H1 (cell line): ENCODE results near the gene FHDC1. TPM values are rescaled to one million over a fixed set of nuclear protein-coding genes. Genes with fewer than 3 reads are reported as not detected.

ENCODE experiments used
- CTCF ChIA-PET: fragments of 300-600 bp; sonication (Branson Sonifier 250); formaldehyde crosslinking; loops from one replicate; lab custom pipeline; 2021; ENCODE audit not compliant: partially characterized antibody; lab: Charles Lee
- POLR2A ChIA-PET: fragments of 300-600 bp; sonication (Branson Sonifier 250); formaldehyde crosslinking; loops from one replicate; lab custom pipeline; 2021; ENCODE audit warnings: inconsistent platforms; ENCODE audit not compliant: partially characterized antibody; lab: Charles Lee
- DNase-seq, 2 experiments: peaks; one replicate each; pipeline versions ENCODE4 v3.0.0 to v3.0.0-alpha.2; 2010 to 2022; ENCODE audit warnings: low spot score in 2 of 2, low read depth in 1 of 2, mixed read lengths in 1 of 2
- FAIRE-seq: peaks from 2 replicates; lab custom pipeline; 2011; peaks lifted over from hg19 to GRCh38; lab: Jason Lieb, UNC
- H2AFZ ChIP-seq: 2 replicates; pipeline ENCODE4 v1.8.1; 2012; ENCODE audit warnings: low read length, inconsistent platforms
- H2AK5ac ChIP-seq: 2 replicates; pipeline ENCODE4 v1.6.1; 2013; ENCODE audit warnings: low read depth, low read length
- H2BK120ac ChIP-seq: replicated peaks from 2 replicates; pipeline ENCODE3; 2013; ENCODE audit warnings: low read depth, low read length, inconsistent platforms
- H2BK12ac ChIP-seq: 2 replicates; pipeline ENCODE4 v1.6.1; 2013; ENCODE audit warnings: low read depth, low read length
- H2BK15ac ChIP-seq: 2 replicates; pipeline ENCODE4 v1.6.1; 2013; ENCODE audit warnings: low read length
- H2BK20ac ChIP-seq: 2 replicates; pipeline ENCODE4 v1.6.1; 2013; ENCODE audit warnings: low read length
- H2BK5ac ChIP-seq: 2 replicates; pipeline ENCODE4 v1.6.1; 2013; ENCODE audit warnings: low read depth, low read length
- H3K14ac ChIP-seq: 2 replicates; pipeline ENCODE4 v1.6.1; 2013; ENCODE audit warnings: inconsistent platforms; ENCODE audit not compliant: insufficient read length
- H3K18ac ChIP-seq: 2 replicates; pipeline ENCODE4 v1.6.1; 2013; ENCODE audit warnings: low read length; ENCODE audit errors: extremely low read depth
- H3K23ac ChIP-seq: 2 replicates; pipeline ENCODE4 v1.6.1; 2013; ENCODE audit warnings: inconsistent platforms; ENCODE audit not compliant: insufficient read length
- H3K23me2 ChIP-seq: 2 replicates; pipeline ENCODE4 v1.6.1; 2013; ENCODE audit warnings: low read depth, low read length
- H3K27ac ChIP-seq: 2 replicates; pipeline ENCODE4 v1.6.1; 2011; ENCODE audit warnings: low read depth, low read length, inconsistent platforms
- H3K27me3 ChIP-seq, 4 experiments: replicated peaks in 1 of 4; 1 replicate in 1 of 4; 2 replicates in 3 of 4; pipeline versions ENCODE4 v1.6.1 to v1.8.1; 2011 to 2013; ENCODE audit warnings: low read length in 3 of 4, mild to moderate bottlenecking in 3 of 4, inconsistent platforms in 2 of 4, mixed read lengths in 2 of 4, moderate library complexity in 1 of 4; ENCODE audit not compliant: control insufficient read depth in 3 of 4, insufficient read depth in 3 of 4; ENCODE audit errors: extremely low read depth in 1 of 4
- H3K36me3 ChIP-seq, 4 experiments: 2 replicates each; pipeline versions ENCODE4 v1.6.1 to v1.8.1; 2011 to 2013; ENCODE audit warnings: mild to moderate bottlenecking in 4 of 4, low read length in 3 of 4, moderate library complexity in 2 of 4, control low read depth in 1 of 4, inconsistent platforms in 1 of 4; ENCODE audit not compliant: insufficient read depth in 4 of 4, control insufficient read depth in 2 of 4
- H3K4ac ChIP-seq: replicated peaks from 2 replicates; pipeline ENCODE3; 2013; ENCODE audit warnings: low read length, low read depth, mixed read lengths, inconsistent platforms; ENCODE audit not compliant: insufficient read length
- H3K4me1 ChIP-seq, 4 experiments: replicated peaks in 1 of 4; 1 replicate in 1 of 4; 2 replicates in 3 of 4; pipeline versions ENCODE4 v1.6.1 to v1.8.1; 2011 to 2013; ENCODE audit warnings: low read length in 3 of 4, inconsistent platforms in 2 of 4, mixed read lengths in 1 of 4; ENCODE audit not compliant: insufficient read depth in 4 of 4, control insufficient read depth in 3 of 4
- H3K4me2 ChIP-seq, 2 experiments: 2 replicates each; pipeline versions ENCODE4 v1.6.1 to v1.8.1; 2011 to 2013; ENCODE audit warnings: low read depth in 2 of 2, low read length in 2 of 2, control low read depth in 1 of 2, inconsistent platforms in 1 of 2, mild to moderate bottlenecking in 1 of 2; ENCODE audit not compliant: insufficient read depth in 1 of 2
- H3K4me3 ChIP-seq, 4 experiments: fragments of 200-600, 300-600 bp in 1 of 4; sonication (generic), shearing (Covaris generic), sonication (Bioruptor Twin) in 1 of 4; 2 replicates each; pipeline versions ENCODE4 v1.5.1 to v1.8.1; 2011 to 2016; ENCODE audit warnings: low read length in 4 of 4, low read depth in 3 of 4, control low read depth in 2 of 4, inconsistent platforms in 2 of 4, mild to moderate bottlenecking in 2 of 4, mixed read lengths in 1 of 4, moderate library complexity in 1 of 4; ENCODE audit not compliant: insufficient read depth in 2 of 4; ENCODE audit errors: extremely low read depth in 1 of 4
- H3K56ac ChIP-seq: replicated peaks from 2 replicates; pipeline ENCODE3; 2013; ENCODE audit warnings: low read depth, mild to moderate bottlenecking, mixed read lengths, low read length, inconsistent platforms; ENCODE audit not compliant: insufficient read length
- H3K79me1 ChIP-seq: 2 replicates; pipeline ENCODE4 v1.6.1; 2013; ENCODE audit warnings: low read depth, low read length, control low read depth
- H3K79me2 ChIP-seq, 2 experiments: 2 replicates each; pipeline versions ENCODE4 v1.6.1 to v1.8.1; 2012 to 2013; ENCODE audit warnings: low read length in 2 of 2, mild to moderate bottlenecking in 2 of 2, inconsistent platforms in 1 of 2; ENCODE audit not compliant: insufficient read depth in 2 of 2, control insufficient read depth in 1 of 2
- H3K9ac ChIP-seq, 4 experiments: replicated peaks in 1 of 4; 1 replicate in 1 of 4; 2 replicates in 3 of 4; pipeline versions ENCODE4 v1.6.1 to v1.8.1; 2011 to 2013; ENCODE audit warnings: low read depth in 3 of 4, low read length in 3 of 4, control low read depth in 2 of 4, mild to moderate bottlenecking in 2 of 4, moderate library complexity in 2 of 4, inconsistent platforms in 1 of 4; ENCODE audit errors: extremely low read depth in 1 of 4
- H3K9me3 ChIP-seq, 2 experiments: 2 replicates each; pipeline versions ENCODE4 v1.6.1 to v1.8.1; 2012 to 2013; ENCODE audit warnings: mild to moderate bottlenecking in 2 of 2, moderate library complexity in 2 of 2, control low read depth in 1 of 2, inconsistent platforms in 1 of 2, low read depth in 1 of 2, low read length in 1 of 2, mixed read lengths in 1 of 2; ENCODE audit not compliant: insufficient read depth in 2 of 2
- H4K20me1 ChIP-seq, 2 experiments: replicated peaks in 1 of 2; 2 replicates each; pipeline versions ENCODE3 to v1.8.1; 2011 to 2013; ENCODE audit warnings: inconsistent platforms in 2 of 2, low read length in 2 of 2, mild to moderate bottlenecking in 1 of 2; ENCODE audit not compliant: insufficient read depth in 2 of 2, control insufficient read depth in 1 of 2
- H4K5ac ChIP-seq: 2 replicates; pipeline ENCODE4 v1.6.1; 2013; ENCODE audit warnings: low read length, low read depth, mixed read lengths, inconsistent platforms; ENCODE audit not compliant: insufficient read length
- H4K8ac ChIP-seq: 2 replicates; pipeline ENCODE4 v1.8.0; 2013; ENCODE audit warnings: mild to moderate bottlenecking, moderate library complexity, low read length, inconsistent platforms; ENCODE audit not compliant: insufficient read depth; ENCODE audit errors: extremely low read depth
- H4K91ac ChIP-seq: replicated peaks from 2 replicates; pipeline ENCODE3; 2013; ENCODE audit warnings: low read length, mixed read lengths, inconsistent platforms; ENCODE audit not compliant: insufficient read length
- BACH1 ChIP-seq: IDR thresholded peaks from 2 replicates; pipeline ENCODE4 v1.6.1; 2012; ENCODE audit warnings: low read length, improper control_type of control experiment
- BCL11A ChIP-seq, 2 experiments: IDR thresholded peaks; one replicate each; pipeline ENCODE4 v1.6.1; 2011; ENCODE audit warnings: low read depth in 2 of 2, low read length in 2 of 2, mild to moderate bottlenecking in 2 of 2
- CREB1 ChIP-seq: IDR thresholded peaks from 2 replicates; pipeline ENCODE4 v1.6.1; 2012; ENCODE audit warnings: inconsistent platforms
- GABPA ChIP-seq: IDR thresholded peaks from 2 replicates; pipeline ENCODE4 v1.6.1; 2011; ENCODE audit warnings: mild to moderate bottlenecking, low read length, moderate library complexity, borderline replicate concordance; ENCODE audit not compliant: insufficient read depth
- HDAC2 ChIP-seq, 2 experiments: fragments of 300-600 bp in 1 of 2; sonication (generic) in 1 of 2; IDR thresholded peaks; 2 replicates each; pipeline ENCODE4 v1.6.1; 2011 to 2012; ENCODE audit warnings: low read depth in 2 of 2, low read length in 2 of 2, mild to moderate bottlenecking in 2 of 2, moderate library complexity in 2 of 2, borderline replicate concordance in 1 of 2, inconsistent platforms in 1 of 2
- JUND ChIP-seq: IDR thresholded peaks from 2 replicates; pipeline ENCODE4 v1.6.1; 2011; ENCODE audit warnings: mild to moderate bottlenecking, improper control_type of control experiment, low read length
- KDM4A ChIP-seq: IDR thresholded peaks from one replicate; pipeline ENCODE4 v1.7.1; 2012; ENCODE audit warnings: low read depth, mild to moderate bottlenecking, moderate library complexity, low read length, inconsistent platforms; ENCODE audit not compliant: severe bottlenecking
- WGBS, 2 experiments: shearing (Covaris generic) in 1 of 2; methylation state at CpG; one replicate each; pipeline versions ENCODE4 v1.1.6 to v1.1.7; 2013 to 2015; ENCODE audit warnings: low lambda C conversion rate in 2 of 2, mixed read lengths in 2 of 2, inconsistent platforms in 1 of 2, low coverage in 1 of 2, missing lambda C conversion rate in 1 of 2; ENCODE audit not compliant: insufficient replicate concordance in 2 of 2, insufficient coverage in 1 of 2, insufficient read length in 1 of 2; ENCODE audit errors: extremely low coverage in 1 of 2, missing lambda C conversion rate in 1 of 2; 5-methylcytosine and 5-hydroxymethylcytosine counted together
- polyA plus RNA-seq, 7 experiments: library from polyadenylated mRNA; depleted of rRNA in 3 of 7; stranded (reverse) in 5 of 7; unstranded in 2 of 7; fragments of >200 nt in 5 of 7; fragments of 200-250 nt in 2 of 7; gene quantifications; 1 replicate in 5 of 7; 2 replicates in 1 of 7; 4 replicates in 1 of 7; pipeline versions ENCODE4 v1.2.1 to v1.2.3, GENCODE V29; 2011 to 2013; ENCODE audit warnings: missing spikeins in 2 of 7, mixed read lengths in 2 of 7
- total RNA-seq: library from RNA; stranded (reverse); fragmentation: NEBNext Ultra II Directional; extraction: Animal tissue kit (Norgen Biotek cat#: 25700); gene quantifications from 2 replicates; pipeline ENCODE4 v1.2.1, GENCODE V29; 2021
- TF ChIP-seq, protein P1 (sequence below): IDR thresholded peaks from 2 replicates; pipeline ENCODE4 v1.6.1; 2012; ENCODE audit warnings: inconsistent platforms
- TF ChIP-seq, protein P2 (sequence below): IDR thresholded peaks from 2 replicates; pipeline ENCODE4 v1.6.1; 2011; ENCODE audit warnings: low read length, improper control_type of control experiment
- TF ChIP-seq, protein P3 (sequence below): IDR thresholded peaks from 2 replicates; pipeline ENCODE4 v1.6.1; 2011; ENCODE audit warnings: low read depth, mild to moderate bottlenecking, low read length; ENCODE audit not compliant: insufficient read depth

Gene FHDC1
- total and polyA plus RNA-seq, 2 of the 8 experiments (the other 6 are each of a cell fraction or from before 2014, with no cell fraction given): 6.4 to 28.6 TPM

DNA sequence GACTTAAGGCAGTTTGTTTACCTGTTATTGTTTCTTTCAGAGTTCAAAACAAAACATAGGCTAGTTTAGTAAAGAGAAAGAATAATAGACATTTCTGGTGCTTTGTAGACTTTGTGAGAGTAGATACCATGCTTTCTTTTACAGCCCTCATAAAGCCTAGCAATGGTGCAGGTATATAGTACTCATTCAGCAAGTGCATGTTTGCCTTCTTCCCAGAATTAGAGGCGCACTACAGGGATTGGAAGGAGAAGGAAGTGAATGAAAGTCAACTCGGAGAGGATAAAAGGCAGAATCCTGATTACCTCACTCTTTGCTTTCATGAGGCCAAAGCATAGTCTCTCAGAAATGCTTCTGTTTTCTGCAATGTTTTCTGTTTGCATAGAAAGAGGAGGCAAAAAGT lies 43.1 kb upstream of the FHDC1 start:
- H3K9ac ChIP-seq: no peak overlapping the region
- H2BK20ac ChIP-seq: no peak overlapping the region
- no peak overlapping the region for H3K4me2 ChIP-seq
- no peak overlapping the region for H3K4ac ChIP-seq
- H2BK12ac ChIP-seq: no peak overlapping the region
- no peak overlapping the region for H3K4me3 ChIP-seq
- no peak for TF ChIP-seq JUND
- no peak for TF ChIP-seq BCL11A (IDR thresholded peaks at IDR 0.05; ENCODE audit: low read depth in 2 of 2, low read length in 2 of 2)
- no peak for TF ChIP-seq GABPA
- TF ChIP-seq HDAC2 (IDR thresholded peaks at IDR 0.05; ENCODE audit: borderline replicate concordance in 1 of 2, low read depth in 2 of 2, low read length in 2 of 2): no peak
- no peak for TF ChIP-seq BACH1
- TF ChIP-seq, protein P1, sequence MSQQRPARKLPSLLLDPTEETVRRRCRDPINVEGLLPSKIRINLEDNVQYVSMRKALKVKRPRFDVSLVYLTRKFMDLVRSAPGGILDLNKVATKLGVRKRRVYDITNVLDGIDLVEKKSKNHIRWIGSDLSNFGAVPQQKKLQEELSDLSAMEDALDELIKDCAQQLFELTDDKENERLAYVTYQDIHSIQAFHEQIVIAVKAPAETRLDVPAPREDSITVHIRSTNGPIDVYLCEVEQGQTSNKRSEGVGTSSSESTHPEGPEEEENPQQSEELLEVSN: no peak
- no peak for TF ChIP-seq KDM4A
- no peak for TF ChIP-seq CREB1
- TF ChIP-seq, protein P2, sequence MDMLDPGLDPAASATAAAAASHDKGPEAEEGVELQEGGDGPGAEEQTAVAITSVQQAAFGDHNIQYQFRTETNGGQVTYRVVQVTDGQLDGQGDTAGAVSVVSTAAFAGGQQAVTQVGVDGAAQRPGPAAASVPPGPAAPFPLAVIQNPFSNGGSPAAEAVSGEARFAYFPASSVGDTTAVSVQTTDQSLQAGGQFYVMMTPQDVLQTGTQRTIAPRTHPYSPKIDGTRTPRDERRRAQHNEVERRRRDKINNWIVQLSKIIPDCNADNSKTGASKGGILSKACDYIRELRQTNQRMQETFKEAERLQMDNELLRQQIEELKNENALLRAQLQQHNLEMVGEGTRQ: no peak
- TF ChIP-seq, protein P3, sequence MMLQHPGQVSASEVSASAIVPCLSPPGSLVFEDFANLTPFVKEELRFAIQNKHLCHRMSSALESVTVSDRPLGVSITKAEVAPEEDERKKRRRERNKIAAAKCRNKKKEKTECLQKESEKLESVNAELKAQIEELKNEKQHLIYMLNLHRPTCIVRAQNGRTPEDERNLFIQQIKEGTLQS: no peak
- H3K4me1 ChIP-seq: peaks cover 0 to 3% (median 0%) of the 10 kb centered on the region in 4 experiments; a peak in 2 of 7 replicates
- H4K5ac ChIP-seq: no peak overlapping the region
- ChIA-PET CTCF (interaction anchor here (0.6 to 1.7 kb wide), 2 partner anchors 11 to 210 kb away, joined by 3 to 4 read pairs; no protein-coding TSS in a partner anchor), POLR2A (interaction anchor here (2.5 kb wide), 1 partner anchor 11 kb away, joined by 5 read pairs; no protein-coding TSS in a partner anchor)
- H3K79me2 ChIP-seq: no peaks in the 10 kb centered on the region
- H4K20me1 ChIP-seq: no peaks in the 10 kb centered on the region
- H3K14ac ChIP-seq: no peak overlapping the region
- no peaks in the 10 kb centered on the region for H3K9me3 ChIP-seq
- H2AFZ ChIP-seq: no peak overlapping the region
- no peak overlapping the region for H2BK120ac ChIP-seq
- H3K18ac ChIP-seq: no peak overlapping the region
- no peaks in the 10 kb centered on the region for H3K23me2 ChIP-seq
- no peak overlapping the region for H2AK5ac ChIP-seq
- no peak overlapping the region for H4K91ac ChIP-seq
- no peak overlapping the region for H4K8ac ChIP-seq
- peaks cover 0 to 11% (median 4%) of the 10 kb centered on the region in 4 experiments; a peak in 2 of 8 replicates for H3K36me3 ChIP-seq
- no peak overlapping the region for H2BK5ac ChIP-seq
- H3K79me1 ChIP-seq: no peaks in the 10 kb centered on the region
- H2BK15ac ChIP-seq: no peak overlapping the region
- no peak overlapping the region for H3K23ac ChIP-seq
- DNase-seq: no peak
- no peak overlapping the region for H3K27ac ChIP-seq
- no peak overlapping the region for H3K56ac ChIP-seq
- 81% methylated on average over 2 of the region's 2 CpGs; no CpG with 5 or more reads in 1 of the 2 experiments for WGBS, 2 experiments
- no peaks in the 10 kb centered on the region for H3K27me3 ChIP-seq
- no peak for FAIRE-seq
